Fibroblast of the aortic adventitia (primary cell): ENCODE results near the gene BOLL. TPM values are rescaled to one million over a fixed set of nuclear protein-coding genes. Genes with fewer than 3 reads are reported as not detected.
A peak's percentile ranks its signal among the peaks of the same experiment; 100 is the strongest.

Experiments
- DNase-seq: peaks from one replicate; pipeline ENCODE4 v3.0.0-alpha.2; 2010; ENCODE audit warnings: low read depth
- H3K4me3 ChIP-seq: 2 replicates; pipeline ENCODE4 v1.5.1; 2011; ENCODE audit warnings: low read depth, mild to moderate bottlenecking, control low read depth, low read length, moderate library complexity
- total RNA-seq: library from RNA; depleted of rRNA; stranded (reverse); fragments of >200 nt; gene quantifications from 2 replicates; pipeline ENCODE4 v1.2.3, GENCODE V29; 2012; ENCODE audit warnings: low replicate concordance
- TF ChIP-seq, protein P1 (sequence below): IDR thresholded peaks from 2 replicates; pipeline ENCODE4 v1.5.1; 2011; ENCODE audit warnings: mild to moderate bottlenecking, low read length, control low read depth, inconsistent platforms; ENCODE audit not compliant: insufficient read depth

Gene BOLL
- total RNA-seq, 1 donor = not detected

DNA sequence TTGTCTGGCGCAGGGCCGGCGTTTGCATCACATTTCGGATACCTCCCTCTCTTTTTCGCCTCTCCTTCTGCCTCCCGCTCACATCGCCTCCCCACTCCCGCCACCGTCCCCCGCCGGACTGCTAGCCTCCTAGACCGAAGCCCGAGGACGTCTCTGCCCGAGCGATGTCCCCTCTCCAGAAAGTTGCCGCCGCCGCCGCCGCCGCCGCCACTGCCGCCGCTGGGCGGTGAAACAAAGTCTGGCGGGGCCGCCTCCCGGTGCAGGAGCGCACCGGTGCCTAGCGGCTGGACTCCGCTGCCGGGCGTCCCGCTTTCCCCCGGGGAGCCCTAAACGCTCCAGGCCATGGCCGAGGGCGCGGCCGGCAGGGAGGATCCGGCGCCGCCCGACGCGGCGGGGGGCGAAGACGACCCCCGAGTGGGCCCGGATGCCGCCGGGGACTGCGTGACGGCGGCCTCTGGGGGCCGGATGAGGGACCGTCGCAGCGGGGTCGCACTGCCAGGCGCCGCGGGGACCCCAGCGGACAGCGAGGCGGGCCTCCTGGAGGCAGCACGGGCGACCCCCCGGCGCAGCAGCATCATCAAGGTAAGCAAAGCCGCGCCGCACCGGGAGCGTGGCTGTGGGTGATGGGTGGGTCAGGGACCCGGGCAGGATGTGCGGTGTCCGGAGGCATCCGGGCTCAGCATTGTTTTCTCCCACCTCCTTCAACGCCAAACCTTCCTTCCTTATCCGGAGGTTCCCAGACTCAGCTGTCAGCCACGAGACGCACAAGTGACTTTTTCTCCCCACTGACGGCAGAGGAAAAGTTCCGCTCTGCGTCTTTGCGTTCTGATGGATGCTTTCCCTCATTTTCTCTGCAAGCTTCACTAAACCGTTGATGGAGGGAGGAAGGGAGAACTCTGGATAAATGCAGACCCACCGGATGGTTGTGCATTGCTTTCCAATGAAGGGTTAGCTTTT, 19.9 kb upstream of the BOLL start:
- DNase-seq = peak; percentile 39
- peak overlapping the region; percentile 82 for H3K4me3 ChIP-seq
- TF ChIP-seq, protein P1, sequence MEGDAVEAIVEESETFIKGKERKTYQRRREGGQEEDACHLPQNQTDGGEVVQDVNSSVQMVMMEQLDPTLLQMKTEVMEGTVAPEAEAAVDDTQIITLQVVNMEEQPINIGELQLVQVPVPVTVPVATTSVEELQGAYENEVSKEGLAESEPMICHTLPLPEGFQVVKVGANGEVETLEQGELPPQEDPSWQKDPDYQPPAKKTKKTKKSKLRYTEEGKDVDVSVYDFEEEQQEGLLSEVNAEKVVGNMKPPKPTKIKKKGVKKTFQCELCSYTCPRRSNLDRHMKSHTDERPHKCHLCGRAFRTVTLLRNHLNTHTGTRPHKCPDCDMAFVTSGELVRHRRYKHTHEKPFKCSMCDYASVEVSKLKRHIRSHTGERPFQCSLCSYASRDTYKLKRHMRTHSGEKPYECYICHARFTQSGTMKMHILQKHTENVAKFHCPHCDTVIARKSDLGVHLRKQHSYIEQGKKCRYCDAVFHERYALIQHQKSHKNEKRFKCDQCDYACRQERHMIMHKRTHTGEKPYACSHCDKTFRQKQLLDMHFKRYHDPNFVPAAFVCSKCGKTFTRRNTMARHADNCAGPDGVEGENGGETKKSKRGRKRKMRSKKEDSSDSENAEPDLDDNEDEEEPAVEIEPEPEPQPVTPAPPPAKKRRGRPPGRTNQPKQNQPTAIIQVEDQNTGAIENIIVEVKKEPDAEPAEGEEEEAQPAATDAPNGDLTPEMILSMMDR = no peak

DNA sequence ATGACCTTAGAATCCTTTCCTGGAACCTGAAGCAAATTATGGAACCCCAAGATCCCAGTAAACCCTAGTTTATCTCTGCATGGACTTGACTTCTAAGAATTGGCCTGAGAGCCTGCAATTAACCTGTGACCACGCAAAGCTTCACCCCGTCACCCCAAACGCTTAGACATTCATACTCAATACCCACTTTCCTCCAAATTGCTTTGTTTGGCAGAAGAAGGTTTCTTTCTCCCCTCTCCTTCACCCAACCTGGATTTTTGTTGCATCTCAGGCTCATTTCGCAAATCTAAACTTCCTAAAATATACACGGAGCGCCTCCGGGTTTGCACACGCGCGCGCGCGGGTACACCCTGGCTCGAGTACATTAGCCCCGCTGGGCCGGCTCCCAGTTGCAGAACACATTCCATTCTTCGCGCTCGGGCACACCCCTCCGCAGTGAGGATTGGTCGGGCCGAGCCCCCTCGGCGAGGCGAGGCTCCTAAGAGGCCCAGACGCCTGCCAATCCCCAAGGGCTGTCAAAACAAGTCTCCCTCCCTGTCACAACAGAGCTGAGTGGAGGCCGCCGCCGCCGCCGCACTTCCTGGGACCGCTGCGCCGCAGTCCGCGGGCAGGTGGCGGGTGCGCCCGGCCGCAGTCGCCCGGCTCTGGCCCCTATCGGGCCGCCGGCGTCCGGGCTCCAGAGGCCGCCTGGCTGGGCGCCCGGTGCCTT, 19.1 kb upstream of the BOLL start, which contains the start of gene PLCL1:
Gene PLCL1, plus strand, starts transcription at position 545 of the 709 bp plus-strand sequence.
- DNase-seq = peak; percentile 93
- TF ChIP-seq, protein P1 = no peak
- H3K4me3 ChIP-seq = peak within 1 kb of the TSS; percentile 82

DNA sequence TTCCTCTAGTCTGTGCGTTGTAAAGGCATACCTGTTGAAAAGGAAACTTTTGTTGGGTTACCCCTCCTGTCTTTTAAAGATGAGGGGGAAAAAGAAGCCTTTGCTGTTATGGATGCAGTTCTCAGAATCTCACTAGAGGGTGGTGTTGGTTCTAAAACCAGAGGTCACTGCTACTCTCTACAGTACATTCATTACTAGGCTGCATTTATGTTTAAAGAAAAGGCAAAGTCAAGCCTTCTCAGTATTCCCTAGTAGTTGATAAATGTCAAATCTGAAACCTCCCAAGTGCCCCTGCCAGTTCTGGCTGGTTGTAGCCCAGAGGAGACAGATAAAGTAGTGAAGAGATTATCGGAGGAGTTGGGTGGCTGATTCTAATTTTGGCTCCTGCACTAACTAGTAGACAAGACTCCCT, 17.9 kb upstream of the BOLL start:
- TF ChIP-seq, protein P1 = peak; percentile 90
- H3K4me3 ChIP-seq = no peak overlapping the region
- peak; percentile 81 for DNase-seq

DNA sequence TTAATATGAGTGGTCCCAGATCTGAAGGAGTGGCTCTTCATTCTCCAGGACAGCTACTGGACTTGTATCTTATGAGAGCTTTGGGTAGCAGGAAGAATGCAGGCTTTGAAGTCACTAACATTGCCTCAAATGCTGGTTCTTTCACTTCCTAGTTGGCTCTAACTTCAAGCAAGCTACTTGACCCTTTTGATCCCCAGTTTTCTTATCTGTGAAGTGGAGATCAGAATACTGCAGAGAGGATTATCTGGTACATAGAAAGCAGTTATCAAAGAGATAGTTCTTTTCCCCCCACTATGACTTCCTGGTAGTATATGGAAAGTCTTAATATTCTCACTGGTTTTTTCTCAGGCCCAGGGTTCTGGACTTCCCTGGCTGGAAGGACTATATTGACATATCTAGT, 15.9 kb upstream of the BOLL start:
- no peak for DNase-seq
- TF ChIP-seq, protein P1 = no peak
- no peak overlapping the region for H3K4me3 ChIP-seq

DNA sequence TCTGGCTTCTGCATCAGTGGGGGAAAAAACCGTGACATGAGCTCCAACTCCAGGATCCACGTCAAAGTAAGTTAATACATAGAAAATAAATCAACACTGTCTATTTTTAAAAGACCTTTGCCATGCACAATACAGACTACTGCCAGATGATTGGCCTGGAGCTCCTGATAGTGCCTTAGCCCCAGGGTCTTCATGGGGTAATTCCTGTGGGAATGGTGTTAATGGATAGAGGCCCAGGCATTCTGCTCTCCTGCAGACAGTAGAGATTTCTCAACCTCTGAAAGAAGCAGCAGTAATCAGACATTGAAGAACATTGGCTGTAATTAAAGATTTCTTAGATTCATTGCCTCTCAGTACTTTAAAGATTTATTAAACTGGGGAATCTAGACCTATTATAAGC, 15.0 kb upstream of the BOLL start:
- no peak for DNase-seq
- TF ChIP-seq, protein P1 = no peak
- no peak overlapping the region for H3K4me3 ChIP-seq

DNA sequence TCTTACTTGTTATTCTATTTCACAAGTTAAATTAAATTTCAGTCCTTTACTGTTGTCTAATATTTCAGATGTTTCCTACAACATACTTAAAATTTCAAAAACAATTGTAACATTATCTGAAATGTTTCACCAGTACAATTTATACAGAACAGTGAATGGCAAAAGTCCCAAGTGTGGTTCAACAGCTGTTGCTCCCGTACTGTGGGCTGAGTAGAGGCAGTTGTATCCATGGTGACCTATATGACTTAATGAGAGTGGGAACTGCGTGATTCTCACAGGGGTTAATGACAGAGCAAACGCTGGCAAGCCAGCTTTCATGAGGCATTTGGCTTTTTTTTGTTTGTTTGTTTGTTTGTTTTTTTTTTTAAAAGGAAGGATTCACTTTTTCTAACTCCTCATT, 13.9 kb upstream of the BOLL start:
- H3K4me3 ChIP-seq = no peak overlapping the region
- TF ChIP-seq, protein P1 = no peak
- DNase-seq = no peak
